CD8-positive, alpha-beta memory T cell (primary cell): Measurements from ENCODE around the gene CABP4. TPM values are rescaled to one million over a fixed set of nuclear protein-coding genes. Genes with fewer than 3 reads are reported as not detected.

Experiments
- CTCF ChIA-PET: fragments of 350-600 bp; sonication (Branson Sonifier 250); formaldehyde crosslinking; loops from one replicate; lab custom pipeline; 2021; ENCODE audit warnings: antibody characterized with exemption; lab: Charles Lee
- POLR2A ChIA-PET: fragments of 350-600 bp; sonication (Branson Sonifier 250); formaldehyde crosslinking; loops from one replicate; lab custom pipeline; 2021; ENCODE audit warnings: antibody characterized with exemption; lab: Charles Lee
- DNase-seq, 5 donors: peaks; one replicate each; pipeline versions ENCODE4 v3.0.0 to v3.0.0-alpha.2; 2020 to 2022; ENCODE audit warnings: mixed read lengths in 1 of 5
- H3K27ac ChIP-seq: one replicate; pipeline ENCODE4 v1.7.0; 2013; ENCODE audit warnings: low read depth, mild to moderate bottlenecking, low read length, moderate library complexity
- H3K27me3 ChIP-seq: 2 replicates; pipeline ENCODE4 v1.7.0; 2013; ENCODE audit warnings: low read length, mild to moderate bottlenecking; ENCODE audit not compliant: insufficient read depth, poor library complexity, severe bottlenecking
- H3K36me3 ChIP-seq: 2 replicates; pipeline ENCODE4 v1.7.0; 2013; ENCODE audit warnings: mild to moderate bottlenecking, low read length, moderate library complexity; ENCODE audit not compliant: insufficient read depth
- H3K4me1 ChIP-seq: 2 replicates; pipeline ENCODE4 v1.7.0; 2013; ENCODE audit warnings: mild to moderate bottlenecking, low read length, moderate library complexity; ENCODE audit not compliant: insufficient read depth
- H3K4me3 ChIP-seq: 2 replicates; pipeline ENCODE4 v1.7.0; 2013; ENCODE audit warnings: mild to moderate bottlenecking, low read length
- H3K9me3 ChIP-seq: 2 replicates; pipeline ENCODE4 v1.7.0; 2013; ENCODE audit warnings: mild to moderate bottlenecking, low read length
- H3K27ac Mint-ChIP-seq, 8 donors: one replicate each; pipeline ENCODE4 v1.8.0; 2020 to 2021; ENCODE audit warnings: mixed read lengths in 8 of 8, mild to moderate bottlenecking in 6 of 8, inconsistent platforms in 3 of 8, moderate library complexity in 3 of 8
- H3K27me3 Mint-ChIP-seq, 2 donors: one replicate each; pipeline ENCODE4 v1.8.0; 2020 to 2021; ENCODE audit warnings: mixed read lengths in 2 of 2, mild to moderate bottlenecking in 1 of 2, moderate library complexity in 1 of 2
- H3K36me3 Mint-ChIP-seq, 3 donors: one replicate each; pipeline ENCODE4 v1.8.0; 2020 to 2021; ENCODE audit warnings: mixed read lengths in 3 of 3, inconsistent platforms in 1 of 3, mild to moderate bottlenecking in 1 of 3
- H3K4me1 Mint-ChIP-seq, 3 donors: one replicate each; pipeline ENCODE4 v1.8.0; 2020 to 2021; ENCODE audit warnings: mixed read lengths in 3 of 3, inconsistent platforms in 1 of 3, mild to moderate bottlenecking in 1 of 3
- H3K4me3 Mint-ChIP-seq, 7 donors: one replicate each; pipeline ENCODE4 v1.8.0; 2020 to 2021; ENCODE audit warnings: mixed read lengths in 7 of 7, mild to moderate bottlenecking in 6 of 7, moderate library complexity in 4 of 7, inconsistent platforms in 2 of 7
- H3K9me3 Mint-ChIP-seq, 5 donors: one replicate each; pipeline ENCODE4 v1.8.0; 2020 to 2022; ENCODE audit warnings: mixed read lengths in 5 of 5, mild to moderate bottlenecking in 3 of 5, moderate library complexity in 2 of 5, inconsistent platforms in 1 of 5
- polyA plus RNA-seq: library from polyadenylated mRNA; unstranded; fragments of 300-500 nt; fragmentation: Illumina TruSeq; gene quantifications from one replicate; pipeline ENCODE4 v1.2.3, GENCODE V29; 2021
- total RNA-seq, 2 experiments: library from RNA; stranded (reverse); gene quantifications; one replicate each; pipeline ENCODE4 v1.2.3, GENCODE V29; 2021

Gene CABP4
- total and polyA plus RNA-seq, 3 experiments from 2014 or later, result 0.28 to 0.36 (median 0.33) TPM

GRCh38 chr11:67503119-67504004 is 48.2 kb downstream of the CABP4 start:
- CTCF ChIA-PET, result interaction anchor here (1.1 to 3.0 kb wide), 2 partner anchors 102 kb away, joined by 3 to 14 read pairs; partner anchors contain the start of gene PPP1CA
- peak overlapping the region; percentile 64 to 91 (median 82) for H3K4me3 Mint-ChIP-seq
- no peaks in the 10 kb centered on the region for H3K9me3 Mint-ChIP-seq
- H3K27me3 ChIP-seq, result no peaks in the 10 kb centered on the region
- DNase-seq, result no peak
- POLR2A ChIA-PET, result no interaction called here
- no peak overlapping the region for H3K4me3 ChIP-seq
- H3K4me1 Mint-ChIP-seq, result peaks cover 39 to 57% (median 42%) of the 10 kb centered on the region in 3 donors
- H3K4me1 ChIP-seq, result peaks cover 35% of the 10 kb centered on the region
- H3K27ac Mint-ChIP-seq, result peak overlapping the region; percentile 59 to 97 (median 88)
- peaks cover 18% of the 10 kb centered on the region for H3K36me3 ChIP-seq
- peaks cover 0 to 1% of the 10 kb centered on the region in 2 donors for H3K27me3 Mint-ChIP-seq
- H3K27ac ChIP-seq, result no peak overlapping the region
- peaks cover 8 to 62% (median 15%) of the 10 kb centered on the region in 3 donors for H3K36me3 Mint-ChIP-seq
- no peaks in the 10 kb centered on the region for H3K9me3 ChIP-seq

GRCh38 chr11:67504005-67504949 is 49.1 kb downstream of the CABP4 start:
- H3K4me3 Mint-ChIP-seq, result peak overlapping the region; percentile 91 to 97 (median 92)
- peaks cover 8 to 56% (median 15%) of the 10 kb centered on the region in 3 donors for H3K36me3 Mint-ChIP-seq
- peak overlapping the region; percentile 88 to 99 (median 92) for H3K27ac Mint-ChIP-seq
- ChIA-PET CTCF (interaction anchor here (1.0 to 3.0 kb wide), 9 partner anchors 12 to 113 kb away, joined by 3 to 14 read pairs (median 5); partner anchors contain the start of genes AIP, PPP1CA and RAD9A), POLR2A (interaction anchor here (0.6 to 2.1 kb wide), 7 partner anchors 19 to 113 kb away, joined by 3 to 11 read pairs (median 5); partner anchors contain the start of genes PPP1CA, PTPRCAP and RAD9A)
- Histone ChIP-seq H3K36me3 (peaks cover 18% of the 10 kb centered on the region), H3K4me3 (peak overlapping the region; percentile 84), H3K27ac (peak overlapping the region; percentile 91), H3K9me3 (no peaks in the 10 kb centered on the region), H3K4me1 (peaks cover 42% of the 10 kb centered on the region), H3K27me3 (no peaks in the 10 kb centered on the region)
- no peaks in the 10 kb centered on the region for H3K9me3 Mint-ChIP-seq
- peaks cover 47 to 65% (median 49%) of the 10 kb centered on the region in 3 donors for H3K4me1 Mint-ChIP-seq
- H3K27me3 Mint-ChIP-seq, result peaks cover 0 to 5% of the 10 kb centered on the region in 2 donors
- DNase-seq, result peak; percentile 36 to 71 (median 46)

- Histone ChIP-seq H3K9me3 (no peaks in the 10 kb centered on the region), H3K36me3 (peaks cover 17% of the 10 kb centered on the region), H3K27me3 (no peaks in the 10 kb centered on the region), H3K4me3 (peak within 1 kb of the TSS; percentile 84), H3K27ac (peak within 1 kb of the TSS; percentile 91), H3K4me1 (peaks cover 42% of the 10 kb centered on the region)
- DNase-seq, result peak; percentile 62 to 79 (median 72)
- Mint-ChIP-seq H3K4me1 (peaks cover 48 to 69% (median 49%) of the 10 kb centered on the region in 3 donors), H3K4me3 (peak within 1 kb of the TSS; percentile 91 to 97 (median 92)), H3K27me3 (peaks cover 0 to 6% of the 10 kb centered on the region in 2 donors), H3K36me3 (peaks cover 8 to 50% (median 13%) of the 10 kb centered on the region in 3 donors), H3K9me3 (no peaks in the 10 kb centered on the region), H3K27ac (peak within 1 kb of the TSS; percentile 94 to 99 (median 98))
- CTCF ChIA-PET, result interaction anchor here (1.0 to 3.0 kb wide), 14 partner anchors 13 to 154 kb away, joined by 3 to 14 read pairs (median 5); partner anchors contain the start of genes AIP, PPP1CA and RAD9A
- POLR2A ChIA-PET, result interaction anchor here (0.6 to 2.1 kb wide), 8 partner anchors 19 to 114 kb away, joined by 3 to 11 read pairs (median 4); partner anchors contain the start of genes AIP, CORO1B, PPP1CA and PTPRCAP
Observed at GRCh38 chr11:67504950-67505581, 49.9 kb downstream of the CABP4 start, which contains the start of gene PITPNM1. TSS of gene PITPNM1 (minus strand) at chr11:67505363. CDS start at chr11:67504180, 1,183 bp downstream.

GRCh38 chr11:67505605-67506396 is 50.6 kb downstream of the CABP4 start:
- peak overlapping the region; percentile 91 for H3K27ac ChIP-seq
- peaks cover 9% of the 10 kb centered on the region for H3K36me3 ChIP-seq
- no peaks in the 10 kb centered on the region for H3K27me3 ChIP-seq
- Mint-ChIP-seq H3K4me1 (peaks cover 43 to 65% (median 45%) of the 10 kb centered on the region in 3 donors), H3K4me3 (peak overlapping the region; percentile 83 to 93 (median 91)), H3K36me3 (peaks cover 4 to 43% (median 9%) of the 10 kb centered on the region in 3 donors), H3K27me3 (peaks cover 0 to 6% of the 10 kb centered on the region in 2 donors), H3K27ac (peak overlapping the region; percentile 94 to 99 (median 98)), H3K9me3 (no peaks in the 10 kb centered on the region)
- peaks cover 42% of the 10 kb centered on the region for H3K4me1 ChIP-seq
- no peaks in the 10 kb centered on the region for H3K9me3 ChIP-seq
- ChIA-PET CTCF (interaction anchor here (0.6 to 3.0 kb wide), 17 partner anchors 13 to 155 kb away, joined by 3 to 14 read pairs (median 5); partner anchors contain the start of genes AIP, PPP1CA and RAD9A), POLR2A (interaction anchor here (0.6 to 2.1 kb wide), 8 partner anchors 20 to 105 kb away, joined by 3 to 11 read pairs (median 6); partner anchors contain the start of genes AIP, CORO1B, PPP1CA and PTPRCAP)
- DNase-seq, result peak; percentile 88 to 93 (median 90)
- H3K4me3 ChIP-seq, result peak overlapping the region; percentile 66

GRCh38 chr11:67506426-67507051 is 51.4 kb downstream of the CABP4 start:
- peaks cover 37 to 58% (median 39%) of the 10 kb centered on the region in 3 donors for H3K4me1 Mint-ChIP-seq
- no peaks in the 10 kb centered on the region for H3K27me3 ChIP-seq
- H3K36me3 ChIP-seq, result peaks cover 3% of the 10 kb centered on the region
- H3K36me3 Mint-ChIP-seq, result peaks cover 0 to 36% (median 3%) of the 10 kb centered on the region in 3 donors
- no peaks in the 10 kb centered on the region for H3K9me3 ChIP-seq
- no peak overlapping the region for H3K4me3 ChIP-seq
- peak overlapping the region; percentile 94 to 99 (median 98) for H3K27ac Mint-ChIP-seq
- POLR2A ChIA-PET, result interaction anchor here (0.6 to 1.6 kb wide), 6 partner anchors 22 to 155 kb away, joined by 3 to 8 read pairs (median 4); partner anchors contain the start of gene PTPRCAP
- H3K9me3 Mint-ChIP-seq, result no peaks in the 10 kb centered on the region
- H3K27ac ChIP-seq, result peak overlapping the region; percentile 13
- H3K4me1 ChIP-seq, result peaks cover 42% of the 10 kb centered on the region
- H3K27me3 Mint-ChIP-seq, result peaks cover 3 to 8% of the 10 kb centered on the region in 2 donors
- CTCF ChIA-PET, result interaction anchor here (0.6 to 3.0 kb wide), 9 partner anchors 20 to 155 kb away, joined by 3 to 14 read pairs (median 4); partner anchors contain the start of genes AIP and PPP1CA
- peak in 2 of 5 donors; percentile 11 to 52 for DNase-seq
- peak overlapping the region; percentile 83 to 93 (median 91) for H3K4me3 Mint-ChIP-seq
